Psoas muscle (tissue), 8 donors: Measurements from ENCODE around the gene PCDHA1. TPM values are rescaled to one million over a fixed set of nuclear protein-coding genes. Genes with fewer than 3 reads are reported as not detected.

Experiments used
- ATAC-seq, 4 donors: fragments of 200-7000 bp; cut with Tn5 transposase; one replicate each; pipeline ENCODE4 v1.9.1; 2020; ENCODE audit warnings: moderate library complexity in 3 of 4, mild to moderate bottlenecking in 2 of 4
- DNase-seq, 2 donors: peaks; one replicate each; pipeline ENCODE4 v3.0.0-alpha.2; 2020
- H3K27ac ChIP-seq: fragments of 200-600 bp; one replicate; pipeline ENCODE4 v1.8.0; 2022
- H3K27me3 ChIP-seq, 3 donors: fragments of 200-600 bp in 1 of 3; one replicate each; pipeline versions ENCODE4 v1.6.1 to v1.8.0; 2013 to 2022; ENCODE audit warnings: low read length in 2 of 3, mild to moderate bottlenecking in 2 of 3, moderate library complexity in 1 of 3; ENCODE audit not compliant: insufficient read depth in 3 of 3
- H3K36me3 ChIP-seq, 2 donors: fragments of 200-600 bp in 1 of 2; one replicate each; pipeline versions ENCODE4 v1.6.1 to v1.8.0; 2013 to 2022; ENCODE audit warnings: low read depth in 1 of 2, mild to moderate bottlenecking in 1 of 2, moderate library complexity in 1 of 2; ENCODE audit not compliant: insufficient read depth in 1 of 2
- H3K4me1 ChIP-seq: fragments of 200-600 bp; one replicate; pipeline ENCODE4 v1.8.0; 2022
- H3K4me3 ChIP-seq: fragments of 200-600 bp; one replicate; pipeline ENCODE4 v1.8.0; 2022; ENCODE audit warnings: mild to moderate bottlenecking
- H3K9me3 ChIP-seq: fragments of 200-600 bp; one replicate; pipeline ENCODE4 v1.8.0; 2022
- WGBS, 3 donors: extraction: QIAGEN DNeasy Blood & Tissue Kit; methylation state at CpG; one replicate each; pipeline versions ENCODE4 v1.1.6 to v1.1.7; 2013; 5-methylcytosine and 5-hydroxymethylcytosine counted together
- intact Hi-C, 2 donors: fragments of 100-400 bp; cut with DNase I; formaldehyde crosslinking; loops; one replicate each; pipeline versions ENCODE4 v1.11.0 to v1.14.2; 2022
- polyA plus RNA-seq, 3 donors: library from polyadenylated mRNA; stranded (reverse); fragments of 200-250 nt; gene quantifications; one replicate each; pipeline ENCODE4 v1.2.3, GENCODE V29; 2013
- total RNA-seq, 4 donors: library from RNA; stranded (reverse); fragmentation: NEBNext Ultra II Directional in 2 of 4; extraction: Animal tissue kit (Norgen Biotek cat#: 25700) in 2 of 4; gene quantifications; one replicate each; pipeline versions ENCODE4 v1.2.1 to v1.2.4, GENCODE V29; 2021 to 2023
- TF ChIP-seq, protein P1 (sequence below): fragments of 200-600 bp; IDR thresholded peaks from one replicate; pipeline ENCODE4 v1.8.0; 2022; ENCODE audit warnings: antibody characterized with exemption
- donor health status: healthy with polysubstance abuse.
- donor health status: DM: no; HTN: no; CAD: no; lungs with moderate emphysema.
- donor health status: Bipolar disorder and iron deficiency.
- donor health status: healthy.
- donor health status: DM: yes; HTN: yes; CAD: no.
- donor health status: DM: no; HTN: no; CAD: no.
- donor health status: DM: no; HTN: no; CAD: no.
- donor health status: DM: yes; HTN: yes; CAD: no.

Gene PCDHA1
- total and polyA plus RNA-seq, 7 donors: 0.10 TPM; not detected in 6

DNA sequence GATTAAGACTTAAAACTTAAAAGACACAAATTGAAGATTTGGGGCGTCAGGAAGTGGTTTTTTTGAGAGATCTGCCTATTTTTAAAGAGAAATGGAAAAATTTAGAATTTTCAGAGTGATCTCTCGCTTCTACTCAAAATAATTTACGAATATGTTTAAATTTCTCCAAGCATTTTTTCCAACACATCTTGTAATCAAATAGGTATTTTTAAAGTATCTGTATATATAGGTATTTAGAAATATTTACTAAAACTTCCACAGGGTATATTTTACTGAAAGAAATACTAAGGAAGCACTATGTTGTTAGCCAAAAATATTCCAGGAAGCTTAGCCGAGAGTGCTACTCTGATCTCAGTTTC lies 255.5 kb downstream of the PCDHA1 start:
- ATAC-seq: no peak
- H3K4me3 ChIP-seq: no peak overlapping the region
- H3K9me3 ChIP-seq: no peaks in the 10 kb centered on the region
- DNase-seq: no peak
- H3K27me3 ChIP-seq: peaks cover 0 to 2% (median 0%) of the 10 kb centered on the region in 3 donors
- 12 to 19% (median 15%) methylated on average over 4 of the region's 4 CpGs for WGBS, 3 donors
- TF ChIP-seq, protein P1, sequence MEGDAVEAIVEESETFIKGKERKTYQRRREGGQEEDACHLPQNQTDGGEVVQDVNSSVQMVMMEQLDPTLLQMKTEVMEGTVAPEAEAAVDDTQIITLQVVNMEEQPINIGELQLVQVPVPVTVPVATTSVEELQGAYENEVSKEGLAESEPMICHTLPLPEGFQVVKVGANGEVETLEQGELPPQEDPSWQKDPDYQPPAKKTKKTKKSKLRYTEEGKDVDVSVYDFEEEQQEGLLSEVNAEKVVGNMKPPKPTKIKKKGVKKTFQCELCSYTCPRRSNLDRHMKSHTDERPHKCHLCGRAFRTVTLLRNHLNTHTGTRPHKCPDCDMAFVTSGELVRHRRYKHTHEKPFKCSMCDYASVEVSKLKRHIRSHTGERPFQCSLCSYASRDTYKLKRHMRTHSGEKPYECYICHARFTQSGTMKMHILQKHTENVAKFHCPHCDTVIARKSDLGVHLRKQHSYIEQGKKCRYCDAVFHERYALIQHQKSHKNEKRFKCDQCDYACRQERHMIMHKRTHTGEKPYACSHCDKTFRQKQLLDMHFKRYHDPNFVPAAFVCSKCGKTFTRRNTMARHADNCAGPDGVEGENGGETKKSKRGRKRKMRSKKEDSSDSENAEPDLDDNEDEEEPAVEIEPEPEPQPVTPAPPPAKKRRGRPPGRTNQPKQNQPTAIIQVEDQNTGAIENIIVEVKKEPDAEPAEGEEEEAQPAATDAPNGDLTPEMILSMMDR: no peak
- intact Hi-C loops: loop anchor here in 1 of 2 donors (10.0 kb wide), 1 partner anchor 667 kb away; no protein-coding TSS in a partner anchor
- H3K27ac ChIP-seq: no peak overlapping the region
- H3K4me1 ChIP-seq: no peaks in the 10 kb centered on the region
- no peaks in the 10 kb centered on the region for H3K36me3 ChIP-seq

DNA sequence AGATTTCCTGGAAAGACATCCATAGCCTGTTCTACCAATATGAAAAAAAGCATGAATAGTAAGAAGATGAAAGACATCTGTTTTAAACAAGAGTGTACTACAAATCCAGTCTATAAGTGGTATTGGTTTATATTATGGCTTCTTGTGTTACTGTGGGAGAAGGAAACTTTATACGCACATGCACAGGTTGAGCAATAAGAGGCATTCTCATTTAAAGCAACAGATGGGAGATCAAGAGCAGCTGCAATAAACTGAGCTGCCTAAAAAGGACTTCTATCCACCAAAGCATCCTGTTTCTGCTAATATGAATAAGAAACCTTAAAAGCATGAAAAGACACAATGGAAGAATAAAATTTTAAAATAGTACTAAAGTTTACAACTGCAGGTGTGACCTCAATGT lies 256.6 kb downstream of the PCDHA1 start:
- WGBS, 3 donors: 40 to 50% (median 45%) methylated on average over 1 of the region's 1 CpG
- H3K4me3 ChIP-seq: no peak overlapping the region
- DNase-seq: no peak
- no peaks in the 10 kb centered on the region for H3K4me1 ChIP-seq
- H3K27ac ChIP-seq: no peak overlapping the region
- peaks cover 0 to 2% (median 0%) of the 10 kb centered on the region in 3 donors for H3K27me3 ChIP-seq
- ATAC-seq: no peak
- H3K36me3 ChIP-seq: no peaks in the 10 kb centered on the region
- intact Hi-C loops: loop anchor here in 1 of 2 donors (10.0 kb wide), 1 partner anchor 668 kb away; no protein-coding TSS in a partner anchor
- H3K9me3 ChIP-seq: no peaks in the 10 kb centered on the region
- TF ChIP-seq, protein P1: no peak

DNA sequence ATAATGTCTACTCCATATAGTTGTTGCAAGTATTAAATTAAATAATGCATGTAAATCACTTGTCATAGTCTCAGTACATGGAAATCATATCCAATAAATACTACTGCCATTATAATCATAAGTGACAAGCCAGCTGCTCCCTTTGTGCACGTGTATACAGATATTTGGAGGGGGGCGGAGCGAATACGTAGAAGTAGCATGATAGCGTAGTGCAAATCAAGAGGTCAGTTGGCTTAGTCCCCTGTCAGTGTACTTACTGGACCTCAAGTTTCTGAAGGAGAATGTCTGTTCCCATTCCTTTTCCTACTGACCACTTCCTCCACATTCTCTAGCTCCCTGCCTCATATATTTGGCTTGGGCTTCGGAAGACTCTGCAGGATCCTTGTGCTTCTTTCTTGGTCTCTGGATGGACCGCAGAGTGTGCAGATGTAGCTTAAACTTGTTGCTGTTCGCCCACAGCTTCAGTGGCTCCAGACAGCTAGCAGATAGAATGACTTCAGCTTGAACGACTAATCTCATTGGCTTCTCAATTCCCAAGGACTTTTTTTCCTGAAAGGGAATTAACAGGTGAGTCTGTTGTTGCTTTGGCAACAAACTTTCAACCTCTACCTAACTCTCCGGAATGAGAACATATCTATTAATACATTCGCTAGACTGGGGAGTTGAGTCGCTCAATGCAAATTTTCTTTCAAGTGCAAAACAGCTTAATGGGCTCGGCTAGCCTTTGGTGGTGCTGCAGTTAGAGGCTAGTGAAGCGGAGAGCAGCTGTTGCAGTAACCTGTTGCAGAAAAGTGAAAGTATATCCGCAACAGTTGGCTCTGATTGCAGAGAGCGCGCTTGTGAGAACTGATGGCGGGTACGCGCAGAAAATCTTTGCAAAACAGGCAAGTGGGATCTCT lies 264.9 kb downstream of the PCDHA1 start, which contains the start of gene PCDHB1:
TSS of gene PCDHB1 (plus strand) at position 753 of the 899 bp plus-strand sequence. CDS start at position 850, 97 bp downstream.
- TF ChIP-seq, protein P1: no peak
- Histone ChIP-seq H3K4me3 (peak within 1 kb of the TSS; percentile 66), H3K9me3 (no peaks in the 10 kb centered on the region), H3K27me3 (peaks cover 6 to 32% (median 8%) of the 10 kb centered on the region in 3 donors), H3K27ac (no peak within 1 kb of the TSS), H3K36me3 (no peaks in the 10 kb centered on the region), H3K4me1 (no peaks in the 10 kb centered on the region)
- intact Hi-C loops: no loop called here
- WGBS, 3 donors: 11 to 15% (median 12%) methylated on average over 20 of the region's 20 CpGs
- ATAC-seq (no peak), DNase-seq (no peak)

DNA sequence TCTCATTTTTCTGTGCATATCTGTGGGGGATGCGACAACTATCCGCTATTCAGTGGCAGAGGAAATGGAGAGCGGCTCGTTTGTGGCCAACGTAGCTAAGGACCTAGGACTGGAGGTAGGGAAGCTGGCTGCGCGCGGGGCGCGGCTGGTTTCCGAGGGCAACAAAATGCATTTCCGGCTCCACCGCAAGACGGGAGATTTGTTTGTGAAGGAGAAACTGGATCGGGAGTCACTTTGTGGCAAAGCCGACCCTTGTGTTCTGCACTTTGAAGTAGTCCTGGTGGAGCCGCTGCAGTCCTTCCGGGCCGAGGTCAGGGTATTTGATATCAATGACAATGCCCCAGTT lies 265.6 kb downstream of the PCDHA1 start:
- ATAC-seq (no peak), DNase-seq (no peak)
- Histone ChIP-seq H3K36me3 (no peaks in the 10 kb centered on the region), H3K4me1 (no peaks in the 10 kb centered on the region), H3K27ac (no peak overlapping the region), H3K4me3 (peak overlapping the region; percentile 66), H3K9me3 (no peaks in the 10 kb centered on the region), H3K27me3 (peaks cover 4 to 32% (median 8%) of the 10 kb centered on the region in 3 donors)
- intact Hi-C loops: no loop called here
- TF ChIP-seq, protein P1: no peak
- WGBS, 3 donors: 6 to 8% (median 7%) methylated on average over 19 of the region's 19 CpGs

Other genes starting within 250 kb of the PCDHA1 start
- 100 to 1,000 TPM in 1 of 4 donors, 10 to 100 TPM in 3; 31.7 to 116 (median 40.5) TPM for gene EIF4EBP3, start 238.5 kb upstream of the PCDHA1 start, total RNA-seq
- 10 to 100 TPM; 43.8 to 81.8 (median 64.2) TPM for gene EIF4EBP3, start 238.5 kb upstream of the PCDHA1 start, polyA plus RNA-seq
- 10 to 100 TPM; 33.4 to 58.5 (median 37.6) TPM for gene SRA1, start 228.7 kb upstream of the PCDHA1 start, total RNA-seq
- gene SRA1, start 228.7 kb upstream of the PCDHA1 start, polyA plus RNA-seq: 10 to 100 TPM; 36.9 to 78.0 (median 58.6) TPM
- gene APBB3, start 221.5 kb upstream of the PCDHA1 start, total RNA-seq: 10 to 100 TPM in 3 of 4 donors, 1 to 10 TPM in 1; 9.5 to 25.4 (median 16.4) TPM
- 1 to 10 TPM; 4.3 to 7.6 (median 6.6) TPM for gene APBB3, start 221.5 kb upstream of the PCDHA1 start, polyA plus RNA-seq
- gene SLC35A4, start 221.3 kb upstream of the PCDHA1 start, total RNA-seq: 100 to 1,000 TPM in 3 of 4 donors, 10 to 100 TPM in 1; 95.7 to 129 (median 117) TPM
- gene SLC35A4, start 221.3 kb upstream of the PCDHA1 start, polyA plus RNA-seq: 100 to 1,000 TPM in 1 of 3 donors, 10 to 100 TPM in 2; 49.9 to 149 (median 99.6) TPM
- 10 to 100 TPM; 13.9 to 43.9 (median 18.0) TPM for gene CD14, start 153.0 kb upstream of the PCDHA1 start, total RNA-seq
- 1 to 10 TPM; 4.9 to 9.0 (median 7.3) TPM for gene CD14, start 153.0 kb upstream of the PCDHA1 start, polyA plus RNA-seq
- gene TMCO6, start 146.7 kb upstream of the PCDHA1 start, total RNA-seq: 1 to 10 TPM; 3.6 to 4.9 (median 4.1) TPM
- 1 to 10 TPM; 5.2 to 8.1 (median 6.4) TPM for gene TMCO6, start 146.7 kb upstream of the PCDHA1 start, polyA plus RNA-seq
- gene NDUFA2, start 138.5 kb upstream of the PCDHA1 start, total RNA-seq: 100 to 1,000 TPM in 2 of 4 donors, 10 to 100 TPM in 2; 82.6 to 136 (median 113) TPM
- 100 to 1,000 TPM; 216 to 276 (median 252) TPM for gene NDUFA2, start 138.5 kb upstream of the PCDHA1 start, polyA plus RNA-seq
- gene IK, start 138.3 kb upstream of the PCDHA1 start, total RNA-seq: 10 to 100 TPM; 74.8 to 99.2 (median 83.4) TPM
- 100 to 1,000 TPM in 1 of 3 donors, 10 to 100 TPM in 2; 96.5 to 169 (median 98.3) TPM for gene IK, start 138.3 kb upstream of the PCDHA1 start, polyA plus RNA-seq
- gene WDR55, start 121.2 kb upstream of the PCDHA1 start, total RNA-seq: 10 to 100 TPM in 3 of 4 donors, 1 to 10 TPM in 1; 9.9 to 20.9 (median 13.3) TPM
- gene WDR55, start 121.2 kb upstream of the PCDHA1 start, polyA plus RNA-seq: 10 to 100 TPM; 12.3 to 33.4 (median 26.9) TPM
- gene DND1, start 112.6 kb upstream of the PCDHA1 start, total RNA-seq: 1 to 10 TPM in 2 of 4 donors, under 1 TPM in 2; 0.30 to 1.3 (median 0.87) TPM
- 1 to 10 TPM in 1 of 3 donors, under 1 TPM in 2; 0.37 to 1.5 (median 0.61) TPM for gene DND1, start 112.6 kb upstream of the PCDHA1 start, polyA plus RNA-seq
- gene HARS1, start 94.8 kb upstream of the PCDHA1 start, total RNA-seq: 10 to 100 TPM; 29.5 to 48.1 (median 38.9) TPM
- 10 to 100 TPM; 39.1 to 58.0 (median 45.2) TPM for gene HARS1, start 94.8 kb upstream of the PCDHA1 start, polyA plus RNA-seq
- 10 to 100 TPM; 19.8 to 35.1 (median 23.2) TPM for gene HARS2, start 94.7 kb upstream of the PCDHA1 start, total RNA-seq
- 10 to 100 TPM; 23.8 to 40.9 (median 38.0) TPM for gene HARS2, start 94.7 kb upstream of the PCDHA1 start, polyA plus RNA-seq
- 10 to 100 TPM; 44.7 to 54.5 (median 47.5) TPM for gene ZMAT2, start 85.7 kb upstream of the PCDHA1 start, total RNA-seq
- 100 to 1,000 TPM in 1 of 3 donors, 10 to 100 TPM in 2; 78.0 to 136 (median 81.4) TPM for gene ZMAT2, start 85.7 kb upstream of the PCDHA1 start, polyA plus RNA-seq
- gene PCDHA2, start 8.7 kb downstream of the PCDHA1 start, total RNA-seq: under 1 TPM in 1 of 4 donors, not detected in 3; 0.18 TPM
- gene PCDHA2, start 8.7 kb downstream of the PCDHA1 start, polyA plus RNA-seq: not detected
- under 1 TPM in 1 of 4 donors, not detected in 3; 0.12 TPM for gene PCDHA3, start 14.9 kb downstream of the PCDHA1 start, total RNA-seq
- under 1 TPM in 1 of 3 donors, not detected in 2; 0.03 TPM for gene PCDHA3, start 14.9 kb downstream of the PCDHA1 start, polyA plus RNA-seq
- under 1 TPM in 2 of 4 donors, not detected in 2; 0.06 to 0.08 TPM for gene PCDHA4, start 20.9 kb downstream of the PCDHA1 start, total RNA-seq
- gene PCDHA4, start 20.9 kb downstream of the PCDHA1 start, polyA plus RNA-seq: under 1 TPM; 0.01 to 0.06 (median 0.01) TPM
- gene PCDHA5, start 35.5 kb downstream of the PCDHA1 start, total RNA-seq: not detected
- under 1 TPM in 1 of 3 donors, not detected in 2; 0.01 TPM for gene PCDHA5, start 35.5 kb downstream of the PCDHA1 start, polyA plus RNA-seq
- gene PCDHA6, start 41.8 kb downstream of the PCDHA1 start, total RNA-seq: not detected
- not detected for gene PCDHA6, start 41.8 kb downstream of the PCDHA1 start, polyA plus RNA-seq
- gene PCDHA7, start 48.1 kb downstream of the PCDHA1 start, total RNA-seq: under 1 TPM in 1 of 4 donors, not detected in 3; 0.08 TPM
- gene PCDHA7, start 48.1 kb downstream of the PCDHA1 start, polyA plus RNA-seq: under 1 TPM in 2 of 3 donors, not detected in 1; 0.01 to 0.07 TPM
- gene PCDHA8, start 55.0 kb downstream of the PCDHA1 start, total RNA-seq: under 1 TPM in 1 of 4 donors, not detected in 3; 0.12 TPM
- under 1 TPM in 1 of 3 donors, not detected in 2; 0.01 TPM for gene PCDHA8, start 55.0 kb downstream of the PCDHA1 start, polyA plus RNA-seq
- gene PCDHA9, start 62.2 kb downstream of the PCDHA1 start, total RNA-seq: under 1 TPM in 1 of 4 donors, not detected in 3; 0.04 TPM
- gene PCDHA9, start 62.2 kb downstream of the PCDHA1 start, polyA plus RNA-seq: under 1 TPM in 1 of 3 donors, not detected in 2; 0.01 TPM
- under 1 TPM in 2 of 4 donors, not detected in 2; 0.11 to 0.12 TPM for gene PCDHA10, start 69.8 kb downstream of the PCDHA1 start, total RNA-seq
- gene PCDHA10, start 69.8 kb downstream of the PCDHA1 start, polyA plus RNA-seq: under 1 TPM in 1 of 3 donors, not detected in 2; 0.05 TPM
- gene PCDHA11, start 82.8 kb downstream of the PCDHA1 start, total RNA-seq: under 1 TPM in 1 of 4 donors, not detected in 3; 0.06 TPM
- under 1 TPM in 2 of 3 donors, not detected in 1; 0.01 to 0.03 TPM for gene PCDHA11, start 82.8 kb downstream of the PCDHA1 start, polyA plus RNA-seq
- not detected for gene PCDHA12, start 89.2 kb downstream of the PCDHA1 start, total RNA-seq
- gene PCDHA12, start 89.2 kb downstream of the PCDHA1 start, polyA plus RNA-seq: under 1 TPM in 2 of 3 donors, not detected in 1; 0.01 to 0.06 TPM
- gene PCDHA13, start 96.0 kb downstream of the PCDHA1 start, total RNA-seq: not detected
- not detected for gene PCDHA13, start 96.0 kb downstream of the PCDHA1 start, polyA plus RNA-seq
- gene PCDHAC1, start 140.2 kb downstream of the PCDHA1 start, total RNA-seq: under 1 TPM; 0.07 to 0.36 (median 0.10) TPM
- under 1 TPM in 1 of 3 donors, not detected in 2; 0.01 TPM for gene PCDHAC1, start 140.2 kb downstream of the PCDHA1 start, polyA plus RNA-seq
- gene PCDHAC2, start 180.3 kb downstream of the PCDHA1 start, total RNA-seq: under 1 TPM; 0.11 to 0.62 (median 0.16) TPM
- gene PCDHAC2, start 180.3 kb downstream of the PCDHA1 start, polyA plus RNA-seq: under 1 TPM in 2 of 3 donors, not detected in 1; 0.01 to 0.03 TPM